ENCODE results near the gene KDM4C. TPM values are rescaled to one million over a fixed set of nuclear protein-coding genes. Genes with fewer than 3 reads are reported as not detected.

Gene KDM4C
- total RNA-seq, 5 donors from 2014 or later (not counting 1 experiment from before 2014, with no cell fraction given) = 66.4 to 107 (median 76.0) TPM

DNA sequence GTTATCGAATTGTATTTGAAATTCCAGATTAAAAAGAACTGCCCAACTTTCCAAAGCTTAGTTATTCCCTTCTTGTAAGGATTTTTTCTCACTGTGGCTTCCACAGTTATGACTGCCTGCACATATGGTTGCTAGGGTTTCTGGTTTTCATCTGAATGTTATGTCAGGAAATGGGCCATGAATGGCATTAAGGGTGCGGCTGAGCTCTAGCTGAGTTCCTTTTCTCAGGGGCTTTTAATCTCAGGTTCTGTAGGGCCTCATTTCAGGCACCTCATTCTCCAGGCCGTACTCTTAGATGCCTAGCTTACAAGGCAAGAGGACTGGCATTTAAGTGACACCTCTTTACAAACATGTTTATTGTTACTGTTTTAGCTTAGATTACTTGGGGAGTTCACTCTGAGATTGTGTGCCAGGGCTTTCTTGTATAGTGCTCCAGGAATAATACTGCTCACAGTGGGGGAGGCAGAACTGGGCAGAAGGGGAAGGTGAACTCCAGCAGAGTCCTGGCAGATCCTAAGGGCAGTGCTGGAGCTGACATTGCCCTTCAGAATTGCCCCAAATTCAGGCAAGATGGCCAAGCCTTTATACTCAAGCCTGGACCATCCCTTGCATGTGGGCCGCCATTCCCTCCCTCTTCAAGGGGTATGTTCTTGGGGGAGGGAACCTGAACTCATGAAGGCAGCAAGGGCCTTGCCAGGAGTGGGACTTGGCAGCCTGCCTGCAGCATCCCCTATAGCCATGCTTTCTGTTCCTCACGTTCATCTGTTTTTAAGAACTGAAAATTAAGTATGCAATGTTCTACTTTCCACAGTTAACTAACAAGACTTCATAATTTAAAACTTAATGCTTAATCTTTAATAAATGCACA, 111.5 kb downstream of the KDM4C start:
- H3K36me3 ChIP-seq (ENCODE audit: control insufficient read depth in 2 of 2, extremely low read depth in 1 of 2, insufficient read depth in 1 of 2, low read length in 1 of 2) = peaks cover 2 to 5% of the 10 kb centered on the region in 2 donors
- Mint-ChIP-seq H3K4me1 (peaks cover 58 to 66% (median 61%) of the 10 kb centered on the region in 3 donors), H3K36me3 (peaks cover 52% of the 10 kb centered on the region), H3K27ac (no peak overlapping the region), H3K27me3 (no peaks in the 10 kb centered on the region), H3K9me3 (peaks cover 0 to 6% (median under 1%) of the 10 kb centered on the region in 3 donors), H3K4me3 (no peak overlapping the region)
- peak in 1 of 4 experiments; percentile 46 for ATAC-seq (replicated peaks in 1 of 4)
- POLR2A ChIA-PET = interaction anchor here in 1 of 2 donors (0.6 kb wide), 1 partner anchor 12 kb away, joined by 4 read pairs; no protein-coding TSS in a partner anchor
- WGBS (ENCODE audit: insufficient coverage) = 100% methylated on average over 1 of the region's 5 CpGs
- H3K4me1 ChIP-seq (ENCODE audit: control insufficient read depth in 1 of 2, extremely low read depth in 1 of 2, insufficient read depth in 2 of 2, low read length in 2 of 2) = peaks cover 3 to 8% of the 10 kb centered on the region in 2 experiments
- H3K27ac ChIP-seq (ENCODE audit: low read length) = no peak overlapping the region
- CTCF ChIA-PET = interaction anchor here in 1 of 2 donors (0.6 kb wide), 1 partner anchor 1712 kb away, joined by 3 read pairs; no protein-coding TSS in a partner anchor
- DNase-seq = no peak
- no peak overlapping the region for H3K4me3 ChIP-seq (ENCODE audit: control insufficient read depth in 1 of 2, extremely low read depth in 1 of 2, low read length in 1 of 2)
- H3K27me3 ChIP-seq (replicated peaks in 1 of 2; ENCODE audit: control insufficient read depth in 2 of 2, extremely low read depth in 1 of 2, insufficient read depth in 2 of 2, low read length in 1 of 2) = no peaks in the 10 kb centered on the region
- no peaks in the 10 kb centered on the region for H3K9me3 ChIP-seq

DNA sequence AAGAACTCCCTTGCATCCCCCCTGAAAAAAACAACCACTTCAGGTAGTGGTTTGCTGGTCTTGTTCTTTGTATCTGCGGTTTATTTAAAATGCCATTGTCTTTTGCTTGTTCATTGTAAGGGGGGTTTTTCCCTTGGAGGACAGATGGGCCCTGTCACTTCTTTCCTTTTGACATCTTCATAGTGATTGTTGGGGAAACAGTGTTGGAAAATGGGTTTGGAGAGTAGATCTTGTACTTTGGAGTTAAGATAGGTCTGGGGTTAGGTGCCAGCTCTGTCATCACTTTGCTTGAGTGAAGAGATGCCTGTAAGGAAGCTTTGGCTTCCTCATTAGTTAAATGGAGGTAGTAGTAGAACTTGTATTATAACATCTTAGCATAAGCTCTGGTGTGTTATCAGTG, 112.4 kb downstream of the KDM4C start:
- Histone ChIP-seq H3K36me3 (ENCODE audit: control insufficient read depth in 2 of 2, extremely low read depth in 1 of 2, insufficient read depth in 1 of 2, low read length in 1 of 2) (peaks cover 2 to 3% of the 10 kb centered on the region in 2 donors), H3K27ac (ENCODE audit: low read length) (no peak overlapping the region), H3K9me3 (no peaks in the 10 kb centered on the region), H3K27me3 (replicated peaks in 1 of 2; ENCODE audit: control insufficient read depth in 2 of 2, extremely low read depth in 1 of 2, insufficient read depth in 2 of 2, low read length in 1 of 2) (no peaks in the 10 kb centered on the region), H3K4me3 (ENCODE audit: control insufficient read depth in 1 of 2, extremely low read depth in 1 of 2, low read length in 1 of 2) (no peak overlapping the region), H3K4me1 (ENCODE audit: control insufficient read depth in 1 of 2, extremely low read depth in 1 of 2, insufficient read depth in 2 of 2, low read length in 2 of 2) (peaks cover 3 to 8% of the 10 kb centered on the region in 2 experiments)
- no peaks in the 10 kb centered on the region for H3K9me3 Mint-ChIP-seq
- H3K4me3 Mint-ChIP-seq = no peak overlapping the region
- H3K36me3 Mint-ChIP-seq = peaks cover 51% of the 10 kb centered on the region
- ATAC-seq (replicated peaks in 1 of 4) (no peak), DNase-seq (no peak)
- H3K27ac Mint-ChIP-seq = no peak overlapping the region
- no peaks in the 10 kb centered on the region for H3K27me3 Mint-ChIP-seq
- ChIA-PET CTCF (interaction anchor here in 1 of 2 donors (0.6 kb wide), 1 partner anchor 1713 kb away, joined by 3 read pairs; no protein-coding TSS in a partner anchor), POLR2A (interaction anchor here in 1 of 2 donors (0.6 kb wide), 1 partner anchor 49 kb away, joined by 9 read pairs; no protein-coding TSS in a partner anchor)
- WGBS (ENCODE audit: insufficient coverage) = no CpG with 5 or more reads among the region's 1 CpG
- peaks cover 67 to 72% (median 67%) of the 10 kb centered on the region in 3 donors for H3K4me1 Mint-ChIP-seq

DNA sequence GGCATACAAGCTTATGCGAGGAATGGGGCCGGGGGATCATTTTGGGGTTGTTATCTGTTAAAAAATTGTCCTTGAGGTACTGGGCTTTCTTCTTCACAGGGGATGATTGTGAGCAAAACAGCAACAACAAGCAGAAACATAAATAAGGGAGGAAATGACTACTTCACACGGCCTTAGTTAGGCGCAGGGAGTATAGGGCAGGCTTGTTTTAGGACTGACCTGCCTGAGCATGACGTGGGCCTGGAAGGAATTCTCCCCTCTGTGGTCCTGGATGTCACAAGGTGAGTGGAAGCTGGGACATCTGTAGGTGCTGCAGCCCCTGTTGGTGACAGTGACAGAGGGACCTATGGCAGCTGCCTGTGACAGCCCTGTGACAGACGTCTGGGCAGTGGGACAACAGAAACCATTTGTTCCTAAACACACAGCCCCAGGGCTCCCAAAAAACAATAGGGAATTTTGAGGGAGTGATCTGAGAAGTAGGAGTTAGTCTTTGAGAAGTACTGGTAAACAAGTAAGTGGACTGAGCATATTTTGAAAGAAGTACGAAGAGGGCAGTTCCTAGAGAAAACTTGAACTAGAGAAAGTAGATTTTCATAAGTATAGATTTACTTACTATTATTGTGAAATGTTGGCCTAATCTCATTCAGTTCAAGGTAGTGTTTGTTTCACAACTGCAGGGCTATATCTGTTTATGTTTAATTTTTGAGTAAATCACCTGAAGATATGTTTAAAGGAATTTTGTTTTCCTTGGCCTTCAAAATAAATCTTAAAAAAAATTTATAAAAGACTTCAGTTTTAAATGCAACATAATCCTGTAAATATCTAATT, 113.1 kb downstream of the KDM4C start:
- Histone ChIP-seq H3K4me3 (ENCODE audit: control insufficient read depth in 1 of 2, extremely low read depth in 1 of 2, low read length in 1 of 2) (no peak overlapping the region), H3K9me3 (no peaks in the 10 kb centered on the region), H3K27ac (ENCODE audit: low read length) (no peak overlapping the region), H3K36me3 (ENCODE audit: control insufficient read depth in 2 of 2, extremely low read depth in 1 of 2, insufficient read depth in 1 of 2, low read length in 1 of 2) (peaks cover 0 to 2% of the 10 kb centered on the region in 2 donors), H3K4me1 (ENCODE audit: control insufficient read depth in 1 of 2, extremely low read depth in 1 of 2, insufficient read depth in 2 of 2, low read length in 2 of 2) (peaks cover 3 to 8% of the 10 kb centered on the region in 2 experiments), H3K27me3 (replicated peaks in 1 of 2; ENCODE audit: control insufficient read depth in 2 of 2, extremely low read depth in 1 of 2, insufficient read depth in 2 of 2, low read length in 1 of 2) (no peaks in the 10 kb centered on the region)
- Mint-ChIP-seq H3K4me1 (peaks cover 74 to 79% (median 74%) of the 10 kb centered on the region in 3 donors), H3K9me3 (no peaks in the 10 kb centered on the region), H3K4me3 (no peak overlapping the region), H3K36me3 (peaks cover 54% of the 10 kb centered on the region), H3K27me3 (no peaks in the 10 kb centered on the region), H3K27ac (no peak overlapping the region)
- WGBS (ENCODE audit: insufficient coverage) = 87% methylated on average over 2 of the region's 7 CpGs
- CTCF ChIA-PET = no interaction called here
- POLR2A ChIA-PET = interaction anchor here in 1 of 2 donors (0.6 kb wide), 1 partner anchor 11 kb away, joined by 8 read pairs; no protein-coding TSS in a partner anchor
- DNase-seq (no peak), ATAC-seq (replicated peaks in 1 of 4) (no peak)

- Histone ChIP-seq H3K4me1 (ENCODE audit: control insufficient read depth in 1 of 2, extremely low read depth in 1 of 2, insufficient read depth in 2 of 2, low read length in 2 of 2) (peaks cover 3 to 8% of the 10 kb centered on the region in 2 experiments), H3K27me3 (replicated peaks in 1 of 2; ENCODE audit: control insufficient read depth in 2 of 2, extremely low read depth in 1 of 2, insufficient read depth in 2 of 2, low read length in 1 of 2) (no peaks in the 10 kb centered on the region), H3K9me3 (no peaks in the 10 kb centered on the region), H3K4me3 (ENCODE audit: control insufficient read depth in 1 of 2, extremely low read depth in 1 of 2, low read length in 1 of 2) (no peak overlapping the region), H3K27ac (ENCODE audit: low read length) (no peak overlapping the region), H3K36me3 (ENCODE audit: control insufficient read depth in 2 of 2, extremely low read depth in 1 of 2, insufficient read depth in 1 of 2, low read length in 1 of 2) (no peaks in the 10 kb centered on the region)
- Mint-ChIP-seq H3K9me3 (peaks cover 0 to 4% (median 0%) of the 10 kb centered on the region in 3 donors), H3K27ac (peak overlapping the region; percentile 33 to 41), H3K4me3 (peak overlapping the region in 1 of 3 donors; percentile 34), H3K27me3 (no peaks in the 10 kb centered on the region), H3K4me1 (peaks cover 73 to 79% (median 79%) of the 10 kb centered on the region in 3 donors), H3K36me3 (peaks cover 51% of the 10 kb centered on the region)
- DNase-seq (peak in 4 of 35 experiments; percentile 1 to 37 (median 18)), ATAC-seq (replicated peaks in 1 of 4) (peak in 2 of 4 experiments; percentile 27 to 32)
- POLR2A ChIA-PET = interaction anchor here (0.5 to 0.7 kb wide), 3 partner anchors 154 to 402 kb away, joined by 4 to 7 read pairs (median 5); no protein-coding TSS in a partner anchor
- 60% methylated on average over 1 of the region's 7 CpGs for WGBS (ENCODE audit: insufficient coverage)
- CTCF ChIA-PET = interaction anchor here in 1 of 2 donors (0.6 kb wide), 2 partner anchors 93 to 451 kb away, joined by 3 to 6 read pairs; no protein-coding TSS in a partner anchor
Observed at GRCh38 chr9:6873857-6874256, 116.1 kb downstream of the KDM4C start.

DNA sequence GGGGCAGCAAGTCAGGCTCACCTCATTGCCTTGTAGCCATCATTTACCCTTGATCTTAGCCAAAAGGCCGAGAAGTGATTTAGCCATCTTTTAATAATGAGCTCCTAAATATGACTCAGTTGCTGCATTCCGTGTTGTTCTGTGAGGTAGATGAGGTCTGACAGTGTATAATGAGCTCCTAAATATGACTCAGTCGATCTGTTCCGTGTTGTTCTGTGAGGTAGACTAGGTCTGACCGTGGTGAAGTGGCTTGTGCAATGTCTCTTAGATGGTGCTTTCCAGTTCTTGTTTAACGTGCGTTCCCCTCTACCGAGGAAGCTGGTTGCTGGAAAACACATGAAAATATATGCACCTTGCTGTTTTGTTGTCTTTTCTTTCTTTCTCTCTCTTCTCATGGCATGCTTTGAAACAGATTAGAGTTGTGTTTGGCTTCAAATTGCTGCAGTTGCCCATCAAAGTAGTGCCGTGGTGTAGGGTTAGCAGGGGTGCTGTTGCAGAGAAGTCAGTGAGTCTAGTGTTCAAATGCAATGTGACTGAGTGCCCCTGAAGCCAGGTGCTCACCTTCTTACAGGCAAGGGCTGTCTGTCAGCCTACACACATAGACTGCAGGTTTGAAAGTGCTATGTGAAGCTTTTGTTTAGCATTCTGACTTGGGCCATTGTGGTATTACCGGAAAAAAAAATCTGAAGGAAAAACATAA, 118.6 kb downstream of the KDM4C start:
- peaks cover 65 to 68% (median 67%) of the 10 kb centered on the region in 3 donors for H3K4me1 Mint-ChIP-seq
- Histone ChIP-seq H3K9me3 (no peaks in the 10 kb centered on the region), H3K4me1 (ENCODE audit: control insufficient read depth in 1 of 2, extremely low read depth in 1 of 2, insufficient read depth in 2 of 2, low read length in 2 of 2) (peaks cover 0 to 4% of the 10 kb centered on the region in 2 experiments), H3K36me3 (ENCODE audit: control insufficient read depth in 2 of 2, extremely low read depth in 1 of 2, insufficient read depth in 1 of 2, low read length in 1 of 2) (peaks cover 2 to 8% of the 10 kb centered on the region in 2 donors), H3K27ac (ENCODE audit: low read length) (no peak overlapping the region), H3K4me3 (ENCODE audit: control insufficient read depth in 1 of 2, extremely low read depth in 1 of 2, low read length in 1 of 2) (no peak overlapping the region), H3K27me3 (replicated peaks in 1 of 2; ENCODE audit: control insufficient read depth in 2 of 2, extremely low read depth in 1 of 2, insufficient read depth in 2 of 2, low read length in 1 of 2) (no peaks in the 10 kb centered on the region)
- H3K27ac Mint-ChIP-seq = no peak overlapping the region
- no peak overlapping the region for H3K4me3 Mint-ChIP-seq
- H3K9me3 Mint-ChIP-seq = peaks cover 0 to 4% (median 0%) of the 10 kb centered on the region in 3 donors
- ATAC-seq (replicated peaks in 1 of 4) (no peak), DNase-seq (no peak)
- POLR2A ChIA-PET = no interaction called here
- H3K27me3 Mint-ChIP-seq = no peaks in the 10 kb centered on the region
- peaks cover 47% of the 10 kb centered on the region for H3K36me3 Mint-ChIP-seq
- 83% methylated on average over 2 of the region's 10 CpGs for WGBS (ENCODE audit: insufficient coverage)
- CTCF ChIA-PET = interaction anchor here (0.6 to 0.7 kb wide), 3 partner anchors 12 to 130 kb away, joined by 3 read pairs; no protein-coding TSS in a partner anchor

All from T-cell (primary cell).